Smooth muscle cell (in vitro differentiated cells): ENCODE results near the gene PFKP. TPM values are rescaled to one million over a fixed set of nuclear protein-coding genes. Genes with fewer than 3 reads are reported as not detected.

Source experiments
- DNase-seq: peaks from one replicate; lab custom pipeline; 2025; ENCODE audit not compliant: unreplicated experiment; lab: John Stamatoyannopoulos, UW
- H2AFZ ChIP-seq: fragments of 200-600 bp; sonication (generic); 2 replicates; pipeline ENCODE4 v1.6.0; 2016; ENCODE audit warnings: antibody characterized with exemption, low read depth, mild to moderate bottlenecking
- H3F3A ChIP-seq: fragments of 200-600 bp; sonication (generic); 2 replicates; pipeline ENCODE4 v1.6.0; 2017; ENCODE audit warnings: antibody characterized with exemption, low read depth
- H3K27ac ChIP-seq: fragments of 200-600 bp; sonication (generic); 2 replicates; pipeline ENCODE4 v1.5.1; 2016; ENCODE audit warnings: low read depth, mild to moderate bottlenecking
- H3K27me3 ChIP-seq: fragments of 200-600 bp; sonication (generic); 2 replicates; pipeline ENCODE4 v1.6.1; 2016; ENCODE audit warnings: low read depth, mild to moderate bottlenecking
- H3K36me3 ChIP-seq: fragments of 200-600 bp; sonication (generic); 2 replicates; pipeline ENCODE4 v1.5.1; 2016; ENCODE audit warnings: low read depth
- H3K4me1 ChIP-seq: fragments of 200-600 bp; sonication (generic); 2 replicates; pipeline ENCODE4 v1.5.1; 2016; ENCODE audit warnings: low read depth
- H3K4me2 ChIP-seq: fragments of 200-600 bp; sonication (generic); 2 replicates; pipeline ENCODE4 v1.6.0; 2016; ENCODE audit warnings: mild to moderate bottlenecking
- H3K4me3 ChIP-seq: fragments of 200-600 bp; sonication (generic); 2 replicates; pipeline ENCODE4 v1.5.1; 2016; ENCODE audit warnings: mild to moderate bottlenecking
- H3K79me2 ChIP-seq: fragments of 200-600 bp; sonication (generic); 2 replicates; pipeline ENCODE4 v1.6.0; 2016; ENCODE audit warnings: low read depth, mild to moderate bottlenecking
- H3K9ac ChIP-seq: fragments of 200-600 bp; sonication (generic); 2 replicates; pipeline ENCODE4 v1.6.0; 2016; ENCODE audit warnings: low read depth
- H3K9me3 ChIP-seq: fragments of 200-600 bp; sonication (generic); replicated peaks from 2 replicates; pipeline ENCODE4 v1.5.1; 2016; ENCODE audit warnings: low read depth
- H4K20me1 ChIP-seq: fragments of 200-600 bp; sonication (generic); 2 replicates; pipeline ENCODE4 v1.6.0; 2016; ENCODE audit warnings: low read depth
- CTCF ChIP-seq: fragments of 200-600 bp; sonication (generic); IDR thresholded peaks from 2 replicates; pipeline ENCODE4 v1.5.1; 2017; ENCODE audit warnings: borderline replicate concordance, mild to moderate bottlenecking, antibody characterized with exemption; ENCODE audit not compliant: insufficient read depth, poor library complexity, severe bottlenecking
- WGBS: methylation state at CpG from one replicate; pipeline ENCODE4 v1.1.7; 2016; ENCODE audit warnings: low lambda C conversion rate; 5-methylcytosine and 5-hydroxymethylcytosine counted together
- polyA plus RNA-seq: library from polyadenylated mRNA; unstranded; fragments of >200 nt; fragmentation: Nextera tagmentation; extraction: Ambion mirVana; gene quantifications from 2 replicates; pipeline ENCODE4 v1.2.1, GENCODE V29; 2016
- total RNA-seq: library from RNA; depleted of rRNA; stranded (reverse); fragments of >200 nt; gene quantifications from 2 replicates; pipeline ENCODE4 v1.2.3, GENCODE V29; 2014

PFKP gene
- total and polyA plus RNA-seq, 2 experiments from 2014 or later: 178 to 203 TPM

DNA sequence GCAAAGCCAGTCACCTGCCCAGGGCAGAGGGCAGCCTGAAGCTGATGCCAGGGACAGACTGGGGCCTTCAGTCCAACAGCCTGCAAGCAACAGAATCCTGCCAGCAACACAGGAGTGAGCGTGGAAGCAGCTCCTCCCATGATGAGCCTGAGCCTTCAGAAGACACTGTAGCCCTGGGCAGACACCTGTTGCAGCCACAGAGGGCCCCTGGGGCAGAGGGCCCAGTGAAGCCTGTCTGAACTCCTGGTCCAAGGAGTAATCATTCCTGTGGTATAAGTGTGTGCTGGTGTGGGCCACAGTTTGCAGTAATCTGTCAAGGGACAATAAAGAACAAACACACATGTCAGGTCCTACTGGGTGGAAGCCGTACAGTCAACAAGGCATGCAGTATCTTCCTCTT lies 2.9 kb upstream of the PFKP start:
- Histone ChIP-seq H3K27me3 (no peaks in the 10 kb centered on the region), H3K4me3 (no peak overlapping the region), H3K4me2 (no peak overlapping the region), H3K9me3 (no peaks in the 10 kb centered on the region), H2AFZ (no peak overlapping the region), H4K20me1 (no peaks in the 10 kb centered on the region), H3K36me3 (no peaks in the 10 kb centered on the region), H3K9ac (no peak overlapping the region), H3K4me1 (peaks cover 1% of the 10 kb centered on the region), H3K79me2 (peaks cover 15% of the 10 kb centered on the region), H3F3A (peaks cover 7% of the 10 kb centered on the region), H3K27ac (no peak overlapping the region)
- no peak for TF ChIP-seq CTCF
- WGBS: 79% methylated on average over 2 of the region's 2 CpGs
- no peak for DNase-seq

DNA sequence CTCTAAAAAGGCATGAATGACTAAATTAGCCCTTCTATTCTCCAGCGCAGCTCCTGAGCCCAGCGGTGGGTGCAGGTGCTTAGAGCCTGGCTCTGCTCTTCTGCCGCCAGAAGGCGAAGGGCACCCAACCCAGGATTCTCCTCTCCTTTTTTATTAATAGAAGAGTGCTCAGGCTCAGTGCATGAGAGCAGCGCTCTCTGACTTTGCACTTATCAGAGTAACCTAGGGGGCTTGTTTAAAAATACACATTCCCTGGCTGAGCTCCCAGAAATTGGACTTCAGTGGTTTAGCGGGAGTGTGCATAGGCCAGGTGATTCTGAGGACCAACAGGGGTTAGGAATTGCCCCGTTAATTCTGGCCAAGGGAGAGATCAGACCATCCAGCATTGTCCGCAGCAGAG lies 1.7 kb upstream of the PFKP start:
- H3K9me3 ChIP-seq: no peaks in the 10 kb centered on the region
- H3K27ac ChIP-seq: no peak overlapping the region
- H3F3A ChIP-seq: peaks cover 7% of the 10 kb centered on the region
- H3K9ac ChIP-seq: no peak overlapping the region
- H3K79me2 ChIP-seq: peaks cover 27% of the 10 kb centered on the region
- TF ChIP-seq CTCF: no peak
- no peaks in the 10 kb centered on the region for H3K36me3 ChIP-seq
- H3K4me1 ChIP-seq: peaks cover 5% of the 10 kb centered on the region
- no peak for DNase-seq
- H2AFZ ChIP-seq: no peak overlapping the region
- H3K4me2 ChIP-seq: no peak overlapping the region
- H3K4me3 ChIP-seq: no peak overlapping the region
- no peaks in the 10 kb centered on the region for H3K27me3 ChIP-seq
- 87% methylated on average over 8 of the region's 8 CpGs for WGBS
- H4K20me1 ChIP-seq: no peaks in the 10 kb centered on the region

- Histone ChIP-seq H3K9ac (no peak overlapping the region), H3K27ac (no peak overlapping the region), H3K27me3 (no peaks in the 10 kb centered on the region), H2AFZ (peak overlapping the region; percentile 80), H3K36me3 (no peaks in the 10 kb centered on the region), H4K20me1 (peaks cover under 1% of the 10 kb centered on the region), H3K4me2 (peak overlapping the region; percentile 94), H3K79me2 (peaks cover 36% of the 10 kb centered on the region), H3K9me3 (no peaks in the 10 kb centered on the region), H3F3A (peaks cover 10% of the 10 kb centered on the region), H3K4me1 (peaks cover 5% of the 10 kb centered on the region), H3K4me3 (peak overlapping the region; percentile 83)
- no peak for TF ChIP-seq CTCF
- no peak for DNase-seq
- WGBS: 6% methylated on average over 36 of the region's 71 CpGs
Observed at GRCh38 chr10:3066317-3067117, 831 bp upstream of the PFKP start.

GRCh38 chr10:3067859-3068179 lies 471 bp downstream of the PFKP start:
- WGBS: 2% methylated on average over 20 of the region's 29 CpGs
- Histone ChIP-seq H3K9me3 (no peaks in the 10 kb centered on the region), H2AFZ (peak overlapping the region; percentile 80), H3K27me3 (no peaks in the 10 kb centered on the region), H3K4me3 (peak overlapping the region; percentile 83), H3F3A (peaks cover 7% of the 10 kb centered on the region), H3K4me2 (peak overlapping the region; percentile 94), H3K9ac (peak overlapping the region; percentile 27), H3K79me2 (peaks cover 49% of the 10 kb centered on the region), H4K20me1 (peaks cover 14% of the 10 kb centered on the region), H3K4me1 (peaks cover 10% of the 10 kb centered on the region), H3K36me3 (no peaks in the 10 kb centered on the region), H3K27ac (no peak overlapping the region)
- TF ChIP-seq CTCF: no peak
- no peak for DNase-seq
